Right lobe of liver (tissue), 6 donors: ENCODE results near the gene NMRK2. TPM values are rescaled to one million over a fixed set of nuclear protein-coding genes. Genes with fewer than 3 reads are reported as not detected.

ENCODE experiments used
- ATAC-seq, 4 donors: fragments of 200-7000 bp; cut with Tn5 transposase; one replicate each; pipeline ENCODE4 v1.9.1; 2020; ENCODE audit warnings: mild to moderate bottlenecking in 4 of 4, moderate library complexity in 4 of 4
- DNase-seq, 3 donors: peaks; one replicate each; pipeline ENCODE4 v3.0.0-alpha.2; 2020
- H3K27ac ChIP-seq, 3 donors: fragments of 200-600 bp; one replicate each; pipeline ENCODE4 v1.8.0; 2022
- H3K27me3 ChIP-seq, 2 donors: fragments of 200-600 bp; one replicate each; pipeline ENCODE4 v1.8.0; 2022
- H3K36me3 ChIP-seq, 4 donors: fragments of 200-600 bp; sonication (generic) in 1 of 4; one replicate each; pipeline versions ENCODE4 v1.5.1 to v1.8.0; 2017 to 2022; ENCODE audit warnings: control low read depth in 1 of 4
- H3K4me1 ChIP-seq, 4 donors: fragments of 200-600 bp; sonication (generic) in 1 of 4; one replicate each; pipeline versions ENCODE4 v1.5.1 to v1.8.0; 2017 to 2022; ENCODE audit warnings: control low read depth in 1 of 4
- H3K4me3 ChIP-seq, 3 donors: fragments of 200-600 bp; one replicate each; pipeline ENCODE4 v1.8.0; 2022
- H3K9me3 ChIP-seq, 4 donors: fragments of 200-600 bp; sonication (generic) in 1 of 4; one replicate each; pipeline versions ENCODE4 v1.5.1 to v1.8.0; 2017 to 2022; ENCODE audit warnings: control low read depth in 1 of 4
- POLR2A ChIP-seq: fragments of 450-650 bp; IDR thresholded peaks from one replicate; pipeline ENCODE4 v1.6.1; 2017; ENCODE audit warnings: antibody characterized with exemption, mild to moderate bottlenecking
- WGBS: methylation state at CpG from one replicate; pipeline ENCODE4 v1.1.6; 2018; ENCODE audit warnings: low coverage, low lambda C conversion rate; ENCODE audit not compliant: insufficient coverage; ENCODE audit errors: missing lambda C conversion rate; 5-methylcytosine and 5-hydroxymethylcytosine counted together
- intact Hi-C, 2 donors: fragments of 100-400 bp; cut with DNase I; formaldehyde crosslinking; loops; one replicate each; pipeline versions ENCODE4 v1.11.2 to v1.14.1; 2022
- total RNA-seq, 6 experiments: library from RNA; depleted of rRNA in 2 of 6; stranded (reverse); fragments of >200 nt in 2 of 6; fragmentation: NEBNext Ultra II Directional in 3 of 6; extraction: Animal tissue kit (Norgen Biotek cat#: 25700) in 3 of 6; gene quantifications; one replicate each; pipeline versions ENCODE4 v1.1.0 to v1.2.4, GENCODE V29; 2016 to 2023
- TF ChIP-seq, protein P1 (sequence below), 4 donors: fragments of 200-600 bp in 3 of 4; fragments of 450-650 bp in 1 of 4; IDR thresholded peaks; one replicate each; pipeline versions ENCODE4 v1.5.1 to v1.8.0; 2016 to 2022; ENCODE audit warnings: antibody characterized with exemption in 4 of 4, mild to moderate bottlenecking in 2 of 4
- donor health status: DM: no; HTN: yes; CAD: no.
- donor health status: DM: no; HTN: no; CAD: no.
- donor health status: DM: no; HTN: no; CAD: no.
- donor health status: DM: no; HTN: yes; CAD: no.
- donor health status: DM: no; HTN: yes; CAD: no.

NMRK2 gene
- total RNA-seq, 6 experiments from 2014 or later, result 0.17 TPM; not detected in 5

DNA sequence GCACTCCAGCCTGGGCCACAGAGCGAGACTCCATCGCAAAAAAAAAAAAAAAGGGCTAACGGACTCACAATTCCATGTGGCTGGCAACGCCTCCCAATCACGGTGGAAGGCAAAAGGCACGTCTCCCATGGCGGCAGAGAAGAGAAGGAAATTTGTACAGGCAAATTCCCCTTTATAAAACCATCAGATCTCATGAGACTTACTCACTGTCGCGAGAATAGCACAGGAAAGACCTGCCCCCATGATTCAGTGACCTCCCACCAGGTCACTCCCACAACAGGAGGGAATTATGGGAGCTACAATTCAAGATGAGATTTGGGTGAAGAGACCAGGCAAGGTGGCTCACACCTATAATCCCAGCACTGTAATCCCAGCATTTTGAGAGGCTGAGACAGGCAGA lies 18.7 kb upstream of the NMRK2 start:
- no peaks in the 10 kb centered on the region for H3K9me3 ChIP-seq
- 60% methylated on average over 1 of the region's 9 CpGs for WGBS
- H3K27me3 ChIP-seq, result no peaks in the 10 kb centered on the region
- no peak overlapping the region for H3K27ac ChIP-seq
- intact Hi-C loops, result no loop called here
- H3K4me3 ChIP-seq, result no peak overlapping the region
- H3K4me1 ChIP-seq, result no peaks in the 10 kb centered on the region
- ATAC-seq (no peak), DNase-seq (no peak)
- H3K36me3 ChIP-seq, result no peaks in the 10 kb centered on the region
- TF ChIP-seq, protein P1, sequence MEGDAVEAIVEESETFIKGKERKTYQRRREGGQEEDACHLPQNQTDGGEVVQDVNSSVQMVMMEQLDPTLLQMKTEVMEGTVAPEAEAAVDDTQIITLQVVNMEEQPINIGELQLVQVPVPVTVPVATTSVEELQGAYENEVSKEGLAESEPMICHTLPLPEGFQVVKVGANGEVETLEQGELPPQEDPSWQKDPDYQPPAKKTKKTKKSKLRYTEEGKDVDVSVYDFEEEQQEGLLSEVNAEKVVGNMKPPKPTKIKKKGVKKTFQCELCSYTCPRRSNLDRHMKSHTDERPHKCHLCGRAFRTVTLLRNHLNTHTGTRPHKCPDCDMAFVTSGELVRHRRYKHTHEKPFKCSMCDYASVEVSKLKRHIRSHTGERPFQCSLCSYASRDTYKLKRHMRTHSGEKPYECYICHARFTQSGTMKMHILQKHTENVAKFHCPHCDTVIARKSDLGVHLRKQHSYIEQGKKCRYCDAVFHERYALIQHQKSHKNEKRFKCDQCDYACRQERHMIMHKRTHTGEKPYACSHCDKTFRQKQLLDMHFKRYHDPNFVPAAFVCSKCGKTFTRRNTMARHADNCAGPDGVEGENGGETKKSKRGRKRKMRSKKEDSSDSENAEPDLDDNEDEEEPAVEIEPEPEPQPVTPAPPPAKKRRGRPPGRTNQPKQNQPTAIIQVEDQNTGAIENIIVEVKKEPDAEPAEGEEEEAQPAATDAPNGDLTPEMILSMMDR (IDR thresholded peaks at IDR 0.05), result no peak
- TF ChIP-seq POLR2A, result no peak

DNA sequence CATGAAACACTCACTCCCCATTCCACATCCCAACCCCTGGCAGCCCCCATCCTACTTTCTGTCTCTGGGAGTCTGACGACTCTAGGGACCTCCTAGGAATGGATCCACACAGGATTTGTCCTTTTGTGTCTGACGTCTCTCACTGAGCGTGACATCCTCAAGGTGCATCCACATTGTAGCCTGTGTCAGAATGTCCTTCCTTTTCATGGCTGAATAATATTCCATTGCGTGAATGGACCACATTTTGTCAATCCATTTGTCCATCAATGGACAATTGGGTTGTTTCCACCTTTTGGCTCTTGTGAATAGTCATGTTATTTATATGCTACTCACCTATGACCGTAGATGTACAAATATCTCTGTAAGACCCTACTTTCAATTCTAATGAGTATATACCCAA lies 16.8 kb upstream of the NMRK2 start:
- Histone ChIP-seq H3K27me3 (no peaks in the 10 kb centered on the region), H3K4me3 (no peak overlapping the region), H3K36me3 (no peaks in the 10 kb centered on the region), H3K27ac (no peak overlapping the region), H3K9me3 (no peaks in the 10 kb centered on the region), H3K4me1 (no peaks in the 10 kb centered on the region)
- no peak for DNase-seq
- TF ChIP-seq, protein P1 (IDR thresholded peaks at IDR 0.05), result no peak
- no peak for TF ChIP-seq POLR2A
- intact Hi-C loops, result no loop called here
- ATAC-seq, result no peak
- WGBS, result 88% methylated on average over 4 of the region's 5 CpGs

GRCh38 chr19:3919793-3920192 lies 13.1 kb upstream of the NMRK2 start:
- no peak overlapping the region for H3K27ac ChIP-seq
- no peaks in the 10 kb centered on the region for H3K9me3 ChIP-seq
- H3K4me1 ChIP-seq, result no peaks in the 10 kb centered on the region
- intact Hi-C loops, result no loop called here
- ATAC-seq, result no peak
- DNase-seq, result no peak
- no peaks in the 10 kb centered on the region for H3K27me3 ChIP-seq
- TF ChIP-seq, protein P1 (IDR thresholded peaks at IDR 0.05), result no peak
- TF ChIP-seq POLR2A, result no peak
- WGBS, result 79% methylated on average over 5 of the region's 8 CpGs
- H3K36me3 ChIP-seq, result no peaks in the 10 kb centered on the region
- no peak overlapping the region for H3K4me3 ChIP-seq

DNA sequence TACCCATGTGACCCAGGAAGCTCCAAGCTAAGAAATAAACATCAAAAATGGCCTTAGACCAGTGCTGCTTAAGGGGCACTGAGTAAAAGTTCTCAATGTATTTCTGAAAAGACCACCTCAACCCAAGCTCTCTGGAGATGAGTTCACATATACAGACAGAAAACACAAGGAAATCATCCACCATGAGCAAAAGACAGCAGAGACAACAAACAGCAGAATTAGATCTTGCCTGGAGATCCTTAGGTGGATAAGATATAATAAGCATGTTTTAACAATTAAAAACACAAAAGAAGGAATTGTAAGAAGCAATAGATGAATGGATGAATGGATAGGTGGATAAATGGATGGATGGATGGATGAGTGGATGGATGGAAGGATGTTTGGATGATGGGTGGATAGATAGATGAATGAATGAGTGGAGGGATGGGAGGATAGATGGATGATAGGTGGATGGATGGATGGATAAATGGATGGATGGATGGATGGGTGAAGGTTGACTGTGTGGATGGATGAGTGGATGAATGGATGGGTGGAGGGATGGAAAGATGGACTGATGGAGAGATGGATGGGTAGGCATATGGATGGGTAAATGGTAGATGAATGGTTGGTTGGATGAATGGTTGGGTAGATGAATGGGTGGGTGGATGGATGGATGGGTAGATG lies 9.6 kb upstream of the NMRK2 start:
- no peak for TF ChIP-seq POLR2A
- TF ChIP-seq, protein P1 (IDR thresholded peaks at IDR 0.05), result no peak
- ATAC-seq (no peak), DNase-seq (no peak)
- H3K9me3 ChIP-seq, result no peaks in the 10 kb centered on the region
- H3K36me3 ChIP-seq, result no peaks in the 10 kb centered on the region
- no peak overlapping the region for H3K27ac ChIP-seq
- H3K4me3 ChIP-seq, result no peak overlapping the region
- H3K4me1 ChIP-seq, result no peaks in the 10 kb centered on the region
- intact Hi-C loops, result no loop called here
- H3K27me3 ChIP-seq, result no peaks in the 10 kb centered on the region

- TF ChIP-seq, protein P1 (IDR thresholded peaks at IDR 0.05), result no peak
- no peak for TF ChIP-seq POLR2A
- intact Hi-C loops, result no loop called here
- WGBS, result 50% methylated on average over 1 of the region's 1 CpG
- no peak overlapping the region for H3K4me3 ChIP-seq
- no peak for DNase-seq
- ATAC-seq, result no peak
- H3K9me3 ChIP-seq, result no peaks in the 10 kb centered on the region
- no peak overlapping the region for H3K27ac ChIP-seq
- no peaks in the 10 kb centered on the region for H3K27me3 ChIP-seq
- no peaks in the 10 kb centered on the region for H3K4me1 ChIP-seq
- no peaks in the 10 kb centered on the region for H3K36me3 ChIP-seq
Measured at GRCh38 chr19:3923912-3924311, 9.0 kb upstream of the NMRK2 start.
